ENCODE results near the gene MTX3.

Gene MTX3

GRCh38 chr5:79990598-79991507 is at the start of gene MTX3:
TSS of gene MTX3 (minus strand) at chr5:79991262. CDS start at chr5:79991238, 24 bp downstream.
- ATAC-seq = peak; percentile 69 to 74

GRCh38 chr5:80039650-80040049 is 48.6 kb upstream of the MTX3 start:
- no peak for ATAC-seq

GRCh38 chr5:80037366-80037765 is 46.3 kb upstream of the MTX3 start:
- ATAC-seq = peak; percentile 77 to 84

GRCh38 chr5:80036615-80037014 is 45.6 kb upstream of the MTX3 start:
- ATAC-seq = no peak

GRCh38 chr5:80035839-80036238 is 44.8 kb upstream of the MTX3 start:
- no peak for ATAC-seq

GRCh38 chr5:80034962-80035821 is 44.1 kb upstream of the MTX3 start, which contains the start of gene THBS4:
TSS of gene THBS4 (plus strand) at chr5:80035348. CDS start at chr5:80035538, 190 bp downstream.
- no peak for ATAC-seq

- no peak for ATAC-seq
Observed at GRCh38 chr5:80034559-80034958, 43.5 kb upstream of the MTX3 start.

GRCh38 chr5:80033513-80033912 is 42.5 kb upstream of the MTX3 start:
- peak; percentile 71 to 78 for ATAC-seq

GRCh38 chr5:80031109-80031508 is 40.0 kb upstream of the MTX3 start:
- ATAC-seq = no peak

GRCh38 chr5:80026841-80027240 is 35.8 kb upstream of the MTX3 start:
- ATAC-seq = no peak

- ATAC-seq = no peak
Observed at GRCh38 chr5:80025069-80025468, 34.0 kb upstream of the MTX3 start.

- ATAC-seq = no peak
Observed at GRCh38 chr5:80010754-80011392, 19.8 kb upstream of the MTX3 start.

- ATAC-seq = no peak
Observed at GRCh38 chr5:80008995-80009765, 18.1 kb upstream of the MTX3 start.

GRCh38 chr5:80002677-80003076 is 11.6 kb upstream of the MTX3 start:
- no peak for ATAC-seq

- no peak for ATAC-seq
Observed at GRCh38 chr5:79999722-80000121, 8.7 kb upstream of the MTX3 start.

- no peak for ATAC-seq
Observed at GRCh38 chr5:79992891-79993657, 2.0 kb upstream of the MTX3 start.

GRCh38 chr5:79990205-79990597 is 861 bp downstream of the MTX3 start:
- peak; percentile 82 to 84 for ATAC-seq

GRCh38 chr5:79986260-79986659 is 4.8 kb downstream of the MTX3 start:
- ATAC-seq = no peak

- no peak for ATAC-seq
Observed at GRCh38 chr5:79985288-79985687, 5.8 kb downstream of the MTX3 start.

GRCh38 chr5:79984363-79984762 is 6.7 kb downstream of the MTX3 start:
- ATAC-seq = no peak

- ATAC-seq = no peak
Observed at GRCh38 chr5:79983618-79984017, 7.4 kb downstream of the MTX3 start.
